Endothelial cell of umbilical vein (primary cell): ENCODE results near the gene UAP1L1. TPM values are rescaled to one million over a fixed set of nuclear protein-coding genes. Genes with fewer than 3 reads are reported as not detected.

ENCODE experiments used
- BruUV-seq: library from RNA; stranded (reverse); fragments of 400-500 nt; replicated peaks from 2 replicates; lab custom pipeline; 2021; lab: Mats Ljungman, UMichigan
- CTCF ChIA-PET: fragments of 300-600, 350-600 bp; sonication (Branson Sonifier 250); formaldehyde crosslinking; loops from one replicate; lab custom pipeline; 2021; ENCODE audit warnings: antibody characterized with exemption, inconsistent platforms; lab: Charles Lee
- POLR2A ChIA-PET: fragments of 300-600, 350-600 bp; sonication (Branson Sonifier 250); formaldehyde crosslinking; loops from one replicate; lab custom pipeline; 2021; ENCODE audit warnings: antibody characterized with exemption, inconsistent platforms; lab: Charles Lee
- DNase-seq: peaks from one replicate; pipeline ENCODE4 v3.0.0-alpha.2; 2011; ENCODE audit warnings: low read depth, low spot score
- FAIRE-seq: peaks from 2 replicates; lab custom pipeline; 2011; peaks lifted over from hg19 to GRCh38; lab: Jason Lieb, UNC
- H2AFZ ChIP-seq: 2 replicates; pipeline ENCODE4 v1.6.0; 2012; ENCODE audit warnings: low read depth, low read length, control low read depth, inconsistent platforms
- H3K27ac ChIP-seq: 2 replicates; pipeline ENCODE4 v1.5.1; 2011; ENCODE audit warnings: low read depth, mild to moderate bottlenecking, control low read depth, low read length, moderate library complexity; ENCODE audit not compliant: insufficient read depth
- H3K27me3 ChIP-seq, 2 experiments: 2 replicates each; pipeline versions ENCODE4 v1.6.0 to v1.6.1; 2011; ENCODE audit warnings: low read length in 2 of 2, mixed read lengths in 1 of 2; ENCODE audit not compliant: control insufficient read depth in 2 of 2, insufficient read depth in 2 of 2
- H3K36me3 ChIP-seq, 2 experiments: 2 replicates in 1 of 2; 3 replicates in 1 of 2; pipeline ENCODE4 v1.5.1; 2011; ENCODE audit warnings: low read length in 2 of 2, mild to moderate bottlenecking in 1 of 2, moderate library complexity in 1 of 2; ENCODE audit not compliant: control insufficient read depth in 2 of 2, insufficient read depth in 2 of 2; ENCODE audit errors: extremely low read depth in 1 of 2
- H3K4me1 ChIP-seq: 3 replicates; pipeline ENCODE4 v1.5.1; 2011; ENCODE audit warnings: mild to moderate bottlenecking, low read length; ENCODE audit not compliant: control insufficient read depth, insufficient read depth; ENCODE audit errors: extremely low read depth
- H3K4me2 ChIP-seq: 2 replicates; pipeline ENCODE4 v1.6.1; 2011; ENCODE audit warnings: low read length, control low read depth, mixed read lengths; ENCODE audit not compliant: insufficient read depth
- H3K4me3 ChIP-seq, 3 experiments: fragments of 200-600 bp in 1 of 3; sonication (generic), shearing (Covaris generic) in 1 of 3; replicated peaks in 1 of 3; 2 replicates each; pipeline ENCODE4 v1.5.1; 2011 to 2016; ENCODE audit warnings: control low read depth in 3 of 3, low read length in 3 of 3, mild to moderate bottlenecking in 2 of 3, inconsistent platforms in 1 of 3, low read depth in 1 of 3, moderate library complexity in 1 of 3; ENCODE audit not compliant: insufficient read depth in 1 of 3
- H3K79me2 ChIP-seq: 2 replicates; pipeline ENCODE4 v1.6.0; 2012; ENCODE audit warnings: low read length, inconsistent platforms; ENCODE audit not compliant: control insufficient read depth, insufficient read depth
- H3K9ac ChIP-seq: replicated peaks from 2 replicates; pipeline ENCODE3; 2011; ENCODE audit warnings: low read length, control low read depth; ENCODE audit not compliant: insufficient read depth; ENCODE audit errors: extremely low read depth
- H3K9me1 ChIP-seq: replicated peaks from 3 replicates; pipeline ENCODE4 v1.6.0; 2011; ENCODE audit warnings: mild to moderate bottlenecking, low read length; ENCODE audit not compliant: control insufficient read depth, insufficient read depth; ENCODE audit errors: extremely low read depth
- H3K9me3 ChIP-seq: replicated peaks from 2 replicates; pipeline ENCODE4 v1.5.1; 2012; ENCODE audit warnings: low read length, inconsistent platforms; ENCODE audit not compliant: control insufficient read depth, insufficient read depth
- H4K20me1 ChIP-seq: replicated peaks from 2 replicates; pipeline ENCODE3; 2011; ENCODE audit warnings: mild to moderate bottlenecking, low read length; ENCODE audit not compliant: control insufficient read depth, insufficient read depth; ENCODE audit errors: extremely low read depth
- CTCF ChIP-seq, 2 donors: IDR thresholded peaks; 1 replicate in 1 of 2; 2 replicates in 1 of 2; pipeline ENCODE4 v1.5.1; 2011; ENCODE audit warnings: low read length in 2 of 2, mild to moderate bottlenecking in 2 of 2, moderate library complexity in 2 of 2, control low read depth in 1 of 2, inconsistent platforms in 1 of 2, low read depth in 1 of 2; ENCODE audit not compliant: insufficient read depth in 1 of 2; ENCODE audit errors: extremely low read depth in 1 of 2
- EZH2 ChIP-seq: IDR thresholded peaks from 2 replicates; pipeline ENCODE4 v1.6.1; 2012; ENCODE audit warnings: borderline replicate concordance, low read depth, mild to moderate bottlenecking, moderate library complexity, low read length, inconsistent platforms; ENCODE audit not compliant: severe bottlenecking
- FOS ChIP-seq: IDR thresholded peaks from 2 replicates; pipeline ENCODE4 v1.6.1; 2011; ENCODE audit warnings: mild to moderate bottlenecking, low read length, moderate library complexity, borderline replicate concordance; ENCODE audit not compliant: insufficient read depth
- MAX ChIP-seq: IDR thresholded peaks from 2 replicates; pipeline ENCODE4 v1.6.1; 2011; ENCODE audit not compliant: insufficient read depth, insufficient read length
- POLR2A ChIP-seq: IDR thresholded peaks from 2 replicates; pipeline ENCODE4 v1.6.1; 2012; ENCODE audit warnings: low read depth, mild to moderate bottlenecking, control low read depth, low read length
- POLR2AphosphoS5 ChIP-seq: IDR thresholded peaks from 2 replicates; pipeline ENCODE4 v1.6.1; 2012; ENCODE audit warnings: low read depth, mild to moderate bottlenecking, control low read depth, low read length, moderate library complexity; ENCODE audit not compliant: insufficient read depth
- dilution Hi-C: fragments of 300-500 bp; cut with MboI; formaldehyde crosslinking; loops from one replicate; pipeline ENCODE4 v1.15.0; 2019; ENCODE audit warnings: low sequenced_read_pairs; ENCODE audit not compliant: extremely low pct_ligation_motif_present
- intact Hi-C: fragments of 100-400 bp; cut with micrococcal nuclease; formaldehyde crosslinking; loops from one replicate; pipeline ENCODE4 v1.10.0; 2022
- polyA plus RNA-seq, 4 experiments: library from polyadenylated mRNA; depleted of rRNA in 3 of 4; stranded (reverse) in 3 of 4; unstranded in 1 of 4; fragments of >200 nt; gene quantifications; 2 replicates each; pipeline versions ENCODE4 v1.2.1 to v1.2.3, GENCODE V29; 2011 to 2012; ENCODE audit warnings: missing spikeins in 1 of 4
- total RNA-seq: library from RNA; stranded (reverse); gene quantifications from 2 replicates; pipeline ENCODE4 v1.2.3, GENCODE V29; 2021

The UAP1L1 gene
- total and polyA plus RNA-seq, 2 donors (not counting 3 experiments of a cell fraction or from before 2014, with no cell fraction given): 26.0 to 41.7 TPM

- dilution Hi-C loops (no loop called here), intact Hi-C loops (loop anchor here (2.0 kb wide), 1 partner anchor 27 kb away; the partner anchor contains the start of gene MAN1B1)
- Histone ChIP-seq H3K79me2 (no peaks in the 10 kb centered on the region), H3K9ac (no peak overlapping the region), H2AFZ (no peak overlapping the region), H3K36me3 (peaks cover 0 to 20% of the 10 kb centered on the region in 2 experiments), H3K9me3 (no peaks in the 10 kb centered on the region), H3K4me2 (no peak overlapping the region), H3K27ac (no peak overlapping the region), H3K9me1 (no peaks in the 10 kb centered on the region), H3K27me3 (no peaks in the 10 kb centered on the region), H4K20me1 (no peaks in the 10 kb centered on the region), H3K4me1 (peaks cover 4% of the 10 kb centered on the region), H3K4me3 (peak overlapping the region in 1 of 3 experiments; percentile 17)
- BruUV-seq: TSS peak; percentile 22
- no peak for DNase-seq
- FAIRE-seq: no peak
- no peak for TF ChIP-seq MAX
- no peak for TF ChIP-seq POLR2A
- TF ChIP-seq EZH2: no peak
- no peak for TF ChIP-seq CTCF (IDR thresholded peaks at IDR 0.05; ENCODE audit: extremely low read depth in 1 of 2, insufficient read depth in 1 of 2, low read depth in 1 of 2, low read length in 2 of 2)
- TF ChIP-seq FOS: no peak
- TF ChIP-seq POLR2AphosphoS5: no peak
- ChIA-PET CTCF (interaction anchor here (1.1 to 1.7 kb wide), 3 partner anchors 114 to 127 kb away, joined by 3 to 7 read pairs (median 4); partner anchors contain the start of genes RNF224 and TUBB4B), POLR2A (interaction anchor here (0.6 kb wide), 1 partner anchor 90 kb away, joined by 7 read pairs; no protein-coding TSS in a partner anchor)
These were observed 36.3 kb downstream of the UAP1L1 start for GRCh38 chr9:137113385-137114159.
